Dendritic cell treated with granulocyte-macrophage colony-stimulating factor and Interleukin-4, amounts not matched to agents 40 ng/mL and 50 ng/mL, for 4 days (primary cell): ENCODE data around the gene ALDH1L1.

ENCODE experiments used
- H3K27ac Mint-ChIP-seq: one replicate; pipeline ENCODE4 v1.8.0; 2022; ENCODE audit warnings: mild to moderate bottlenecking, mixed read lengths
- H3K27me3 Mint-ChIP-seq: one replicate; pipeline ENCODE4 v1.8.0; 2022; ENCODE audit warnings: mild to moderate bottlenecking, mixed read lengths
- H3K36me3 Mint-ChIP-seq: one replicate; pipeline ENCODE4 v1.8.0; 2022; ENCODE audit warnings: low read depth, mixed read lengths
- H3K4me1 Mint-ChIP-seq: one replicate; pipeline ENCODE4 v1.8.0; 2022; ENCODE audit warnings: low read depth, mixed read lengths
- H3K4me3 Mint-ChIP-seq: one replicate; pipeline ENCODE4 v1.8.0; 2022; ENCODE audit warnings: mild to moderate bottlenecking, moderate library complexity, mixed read lengths
- H3K9me3 Mint-ChIP-seq: one replicate; pipeline ENCODE4 v1.8.0; 2022; ENCODE audit warnings: mixed read lengths
- intact Hi-C: fragments of 100-400 bp; cut with micrococcal nuclease; formaldehyde crosslinking; loops from one replicate; pipeline ENCODE4 v1.15.0; 2022

Gene ALDH1L1

GRCh38 chr3:126060613-126061145, 119.7 kb downstream of the ALDH1L1 start:
- H3K27ac Mint-ChIP-seq = no peak overlapping the region
- H3K27me3 Mint-ChIP-seq = no peaks in the 10 kb centered on the region
- intact Hi-C loops = no loop called here
- no peaks in the 10 kb centered on the region for H3K36me3 Mint-ChIP-seq
- H3K4me1 Mint-ChIP-seq = peaks cover 19% of the 10 kb centered on the region
- no peaks in the 10 kb centered on the region for H3K9me3 Mint-ChIP-seq
- no peak overlapping the region for H3K4me3 Mint-ChIP-seq

- peaks cover under 1% of the 10 kb centered on the region for H3K27me3 Mint-ChIP-seq
- intact Hi-C loops = no loop called here
- no peaks in the 10 kb centered on the region for H3K36me3 Mint-ChIP-seq
- H3K27ac Mint-ChIP-seq = no peak overlapping the region
- peaks cover 8% of the 10 kb centered on the region for H3K4me1 Mint-ChIP-seq
- no peaks in the 10 kb centered on the region for H3K9me3 Mint-ChIP-seq
- H3K4me3 Mint-ChIP-seq = no peak overlapping the region
Measured at GRCh38 chr3:126058666-126059065, 121.7 kb downstream of the ALDH1L1 start.

DNA sequence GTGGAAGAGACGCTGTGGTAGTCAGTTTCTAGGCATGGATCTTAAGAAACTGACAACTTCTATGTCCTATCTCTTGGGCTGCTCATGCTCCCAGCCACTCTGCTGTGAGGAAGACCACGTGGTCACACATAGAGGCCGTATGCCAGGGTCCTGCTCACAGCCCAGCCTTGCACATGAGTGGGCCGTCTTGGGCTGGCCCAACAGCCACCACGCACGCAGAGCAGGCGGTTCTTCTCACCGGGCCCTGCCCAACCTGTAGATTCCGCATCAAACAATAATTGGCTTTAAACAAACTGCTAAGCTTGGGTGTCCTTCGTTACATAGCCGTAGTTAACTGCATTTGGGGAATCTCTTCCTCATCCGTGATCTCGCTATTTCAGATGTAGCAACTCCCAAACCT, 122.5 kb downstream of the ALDH1L1 start:
- intact Hi-C loops = no loop called here
- H3K36me3 Mint-ChIP-seq = no peaks in the 10 kb centered on the region
- H3K9me3 Mint-ChIP-seq = no peaks in the 10 kb centered on the region
- H3K27ac Mint-ChIP-seq = no peak overlapping the region
- H3K4me1 Mint-ChIP-seq = peaks cover 6% of the 10 kb centered on the region
- no peak overlapping the region for H3K4me3 Mint-ChIP-seq
- H3K27me3 Mint-ChIP-seq = peaks cover 1% of the 10 kb centered on the region

DNA sequence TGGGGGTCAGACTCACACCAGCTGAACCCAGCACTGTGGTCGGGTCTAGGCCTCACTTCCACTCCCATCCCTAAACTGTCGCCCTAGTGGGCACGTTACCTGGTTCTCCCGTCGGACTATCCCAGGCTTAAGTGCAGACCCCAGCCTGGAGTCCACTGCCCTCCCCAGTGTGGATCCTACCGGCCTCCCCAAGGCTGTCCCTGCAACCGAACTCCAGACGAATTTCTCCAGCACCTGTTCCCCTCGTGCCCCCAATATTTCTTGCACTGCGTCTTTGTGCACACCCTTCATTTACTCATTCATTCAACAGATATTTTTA, 122.9 kb downstream of the ALDH1L1 start:
- intact Hi-C loops = no loop called here
- Mint-ChIP-seq H3K4me3 (no peak overlapping the region), H3K36me3 (no peaks in the 10 kb centered on the region), H3K27me3 (peaks cover 3% of the 10 kb centered on the region), H3K4me1 (peaks cover 11% of the 10 kb centered on the region), H3K9me3 (no peaks in the 10 kb centered on the region), H3K27ac (no peak overlapping the region)

- H3K9me3 Mint-ChIP-seq = no peaks in the 10 kb centered on the region
- no peaks in the 10 kb centered on the region for H3K36me3 Mint-ChIP-seq
- H3K4me1 Mint-ChIP-seq = peaks cover 16% of the 10 kb centered on the region
- no peak overlapping the region for H3K4me3 Mint-ChIP-seq
- H3K27ac Mint-ChIP-seq = no peak overlapping the region
- peaks cover 3% of the 10 kb centered on the region for H3K27me3 Mint-ChIP-seq
- intact Hi-C loops = no loop called here
Measured at GRCh38 chr3:126056681-126057500, 123.5 kb downstream of the ALDH1L1 start.

DNA sequence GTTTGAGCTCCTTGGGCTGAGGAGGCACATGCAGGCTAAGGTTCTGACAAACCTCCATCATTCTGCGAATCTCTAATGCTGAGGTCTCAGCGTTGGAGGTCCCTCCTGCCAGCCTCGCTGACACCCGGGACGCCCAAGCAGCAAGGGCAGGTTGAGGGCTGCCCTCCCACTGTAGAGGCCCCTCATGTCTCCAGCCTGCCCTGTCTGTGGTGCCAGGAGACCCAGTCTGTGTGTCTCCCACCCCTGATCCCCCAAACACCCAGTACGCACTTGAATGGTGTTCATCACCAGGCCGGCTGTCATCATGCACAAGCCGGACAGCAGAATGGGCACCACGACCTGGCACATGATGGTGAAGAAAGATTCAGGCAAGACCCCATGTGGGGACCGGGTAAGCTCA, 124.3 kb downstream of the ALDH1L1 start:
- no peaks in the 10 kb centered on the region for H3K9me3 Mint-ChIP-seq
- H3K27ac Mint-ChIP-seq = no peak overlapping the region

DNA sequence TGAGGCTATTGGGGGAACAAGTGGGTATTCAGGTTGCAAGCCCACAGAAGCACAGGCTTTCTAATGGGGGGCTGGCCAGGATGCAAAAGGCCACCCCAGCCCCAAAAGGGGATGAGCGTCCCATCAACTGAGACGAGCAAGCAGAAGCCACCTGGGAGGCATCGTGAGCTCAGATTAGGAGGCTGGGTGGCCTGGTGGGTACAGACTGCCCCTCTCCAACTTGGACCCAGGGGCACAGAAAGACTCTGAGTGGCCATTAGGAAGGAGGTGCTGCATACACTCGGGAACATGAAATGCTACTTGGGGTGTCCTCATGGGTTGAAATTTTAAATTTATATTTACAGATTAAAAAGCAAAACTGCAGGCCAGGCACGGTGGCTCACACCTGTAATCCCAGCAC, 125.5 kb downstream of the ALDH1L1 start:
- Mint-ChIP-seq H3K4me3 (no peak overlapping the region), H3K36me3 (no peaks in the 10 kb centered on the region), H3K4me1 (peaks cover 16% of the 10 kb centered on the region), H3K9me3 (no peaks in the 10 kb centered on the region), H3K27ac (no peak overlapping the region), H3K27me3 (peaks cover 3% of the 10 kb centered on the region)
- intact Hi-C loops = no loop called here

More for the DNA sequence above, 124.3 kb downstream of the ALDH1L1 start:
- peaks cover 16% of the 10 kb centered on the region for H3K4me1 Mint-ChIP-seq
- intact Hi-C loops = no loop called here
- no peak overlapping the region for H3K4me3 Mint-ChIP-seq
- no peaks in the 10 kb centered on the region for H3K36me3 Mint-ChIP-seq
- peaks cover 3% of the 10 kb centered on the region for H3K27me3 Mint-ChIP-seq

GRCh38 chr3:126053949-126054569, 126.3 kb downstream of the ALDH1L1 start:
- Mint-ChIP-seq H3K36me3 (no peaks in the 10 kb centered on the region), H3K4me1 (peaks cover 16% of the 10 kb centered on the region), H3K27me3 (peaks cover 3% of the 10 kb centered on the region), H3K4me3 (no peak overlapping the region), H3K9me3 (no peaks in the 10 kb centered on the region), H3K27ac (no peak overlapping the region)
- intact Hi-C loops = no loop called here
